GM19035 (cell line): ENCODE results near the gene SLC35F6.
"Not testable (repeated sequence)": the region's sequence is repeated elsewhere in the genome, so short reads cannot be mapped to it uniquely, and the experiment has no call there.

Source experiments
- ATAC-seq: cut with Tn5 transposase; IDR thresholded peaks from one replicate; pipeline ENCODE4 v1.9.1; 2021; ENCODE audit not compliant: unreplicated experiment

Gene SLC35F6

GRCh38 chr2:26780203-26780760 is 16.2 kb downstream of the SLC35F6 start:
- no peak for ATAC-seq

GRCh38 chr2:26782876-26783704 is 19.0 kb downstream of the SLC35F6 start:
- no peak for ATAC-seq

- no peak for ATAC-seq
Measured at GRCh38 chr2:26784570-26785234, 20.6 kb downstream of the SLC35F6 start.

GRCh38 chr2:26785431-26786206 is 21.5 kb downstream of the SLC35F6 start, which contains the start of gene CENPA:
Gene CENPA, plus strand, starts transcription at chr2:26786056. Its CDS starts 141 bp downstream, at chr2:26786197.
- ATAC-seq: peak; percentile 99

- ATAC-seq: peak; percentile 27
Measured at GRCh38 chr2:26786207-26787028, 22.3 kb downstream of the SLC35F6 start.

- ATAC-seq: no peak
Measured at GRCh38 chr2:26792720-26793119, 28.6 kb downstream of the SLC35F6 start.

GRCh38 chr2:26793518-26793917 is 29.4 kb downstream of the SLC35F6 start:
- no peak for ATAC-seq

- ATAC-seq: not testable (repeated sequence)
Measured at GRCh38 chr2:26795135-26795534, 31.1 kb downstream of the SLC35F6 start.

GRCh38 chr2:26801328-26801727 is 37.2 kb downstream of the SLC35F6 start:
- no peak for ATAC-seq

GRCh38 chr2:26801796-26802195 is 37.7 kb downstream of the SLC35F6 start:
- ATAC-seq: no peak

GRCh38 chr2:26805241-26805676 is 41.2 kb downstream of the SLC35F6 start:
- ATAC-seq: no peak

GRCh38 chr2:26807788-26808460 is 43.8 kb downstream of the SLC35F6 start:
- no peak for ATAC-seq

- no peak for ATAC-seq
Measured at GRCh38 chr2:26809211-26809610, 45.1 kb downstream of the SLC35F6 start.

- no peak for ATAC-seq
Measured at GRCh38 chr2:26809876-26810577, 45.9 kb downstream of the SLC35F6 start.

- no peak for ATAC-seq
Measured at GRCh38 chr2:26811261-26811660, 47.2 kb downstream of the SLC35F6 start.

GRCh38 chr2:26811791-26812694 is 48.0 kb downstream of the SLC35F6 start:
- ATAC-seq: no peak

- ATAC-seq: no peak
Measured at GRCh38 chr2:26812731-26813130, 48.6 kb downstream of the SLC35F6 start.
